ENCODE results near the gene HAPLN3.
"Not testable (repeated sequence)": the region's sequence is repeated elsewhere in the genome, so short reads cannot be mapped to it uniquely, and the experiment has no call there.

Gene HAPLN3

GRCh38 chr15:88894819-88895767 is at the start of gene HAPLN3:
HAPLN3 (minus strand) TSS chr15:88895544; CDS start chr15:88887298, 8,246 bp downstream.
- no peak for DNase-seq (ENCODE audit: low spot score)

- no peak for DNase-seq (ENCODE audit: low spot score)
These were observed 44.8 kb upstream of the HAPLN3 start for GRCh38 chr15:88940110-88940675.

- no peak for DNase-seq (ENCODE audit: low spot score)
These were observed 44.1 kb upstream of the HAPLN3 start for GRCh38 chr15:88939486-88939806.

GRCh38 chr15:88938802-88939485 is 43.6 kb upstream of the HAPLN3 start:
- DNase-seq (ENCODE audit: low spot score) = no peak

- not testable (repeated sequence) for DNase-seq (ENCODE audit: low spot score)
These were observed 39.1 kb upstream of the HAPLN3 start for GRCh38 chr15:88934449-88934848.

- DNase-seq (ENCODE audit: low spot score) = no peak
These were observed 37.6 kb upstream of the HAPLN3 start for GRCh38 chr15:88932875-88933330.

GRCh38 chr15:88932271-88932874 is 37.0 kb upstream of the HAPLN3 start:
- DNase-seq (ENCODE audit: low spot score) = peak; percentile 89

- DNase-seq (ENCODE audit: low spot score) = no peak
These were observed 35.2 kb upstream of the HAPLN3 start for GRCh38 chr15:88930579-88930978.

GRCh38 chr15:88929358-88930098 is 34.2 kb upstream of the HAPLN3 start:
- DNase-seq (ENCODE audit: low spot score) = not testable (repeated sequence)

GRCh38 chr15:88928192-88928591 is 32.8 kb upstream of the HAPLN3 start:
- DNase-seq (ENCODE audit: low spot score) = not testable (repeated sequence)

GRCh38 chr15:88925648-88926047 is 30.3 kb upstream of the HAPLN3 start:
- not testable (repeated sequence) for DNase-seq (ENCODE audit: low spot score)

GRCh38 chr15:88920892-88921435 is 25.6 kb upstream of the HAPLN3 start:
- not testable (repeated sequence) for DNase-seq (ENCODE audit: low spot score)

- DNase-seq (ENCODE audit: low spot score) = peak; percentile 47
These were observed 25.0 kb upstream of the HAPLN3 start for GRCh38 chr15:88920186-88920891.

GRCh38 chr15:88918738-88919137 is 23.4 kb upstream of the HAPLN3 start:
- DNase-seq (ENCODE audit: low spot score) = no peak

- no peak for DNase-seq (ENCODE audit: low spot score)
These were observed 22.4 kb upstream of the HAPLN3 start for GRCh38 chr15:88917760-88918159.

GRCh38 chr15:88915354-88915753 is 20.0 kb upstream of the HAPLN3 start:
- DNase-seq (ENCODE audit: low spot score) = no peak

GRCh38 chr15:88913850-88914169 is 18.5 kb upstream of the HAPLN3 start:
- DNase-seq (ENCODE audit: low spot score) = no peak

GRCh38 chr15:88913017-88913849 is 17.9 kb upstream of the HAPLN3 start, which contains the start of gene MFGE8:
MFGE8 (minus strand) TSS chr15:88913379; CDS start chr15:88913319, 60 bp downstream.
- DNase-seq (ENCODE audit: low spot score) = peak; percentile 59

GRCh38 chr15:88912500-88912921 is 17.2 kb upstream of the HAPLN3 start:
- no peak for DNase-seq (ENCODE audit: low spot score)

- no peak for DNase-seq (ENCODE audit: low spot score)
These were observed 16.4 kb upstream of the HAPLN3 start for GRCh38 chr15:88911766-88912118.
